Calu3 (cell line): ENCODE results near the gene FAM193A. TPM values are rescaled to one million over a fixed set of nuclear protein-coding genes. Genes with fewer than 3 reads are reported as not detected.

Experiments used
- BruUV-seq: library from RNA; stranded (reverse); fragments of 400-500 nt; replicated peaks from 2 replicates; lab custom pipeline; 2021; lab: Mats Ljungman, UMichigan
- CTCF ChIA-PET: fragments of 300-600 bp; sonication (Branson Sonifier 250); formaldehyde crosslinking; loops from one replicate; lab custom pipeline; 2022; ENCODE audit warnings: antibody characterized with exemption; lab: Charles Lee
- DNase-seq: peaks from one replicate; pipeline ENCODE4 v3.0.0; 2022
- H3K27ac Mint-ChIP-seq: one replicate; pipeline ENCODE4 v1.8.0; 2022; ENCODE audit warnings: mixed read lengths; ENCODE audit not compliant: unreplicated experiment
- H3K27me3 Mint-ChIP-seq: one replicate; pipeline ENCODE4 v1.8.0; 2022; ENCODE audit warnings: mixed read lengths; ENCODE audit not compliant: unreplicated experiment
- H3K36me3 Mint-ChIP-seq: one replicate; pipeline ENCODE4 v1.8.0; 2022; ENCODE audit warnings: mild to moderate bottlenecking, moderate library complexity, mixed read lengths; ENCODE audit not compliant: insufficient read depth, unreplicated experiment
- H3K4me1 Mint-ChIP-seq: one replicate; pipeline ENCODE4 v1.8.0; 2022; ENCODE audit warnings: mild to moderate bottlenecking, low read depth, mixed read lengths; ENCODE audit not compliant: unreplicated experiment
- H3K4me3 Mint-ChIP-seq: one replicate; pipeline ENCODE4 v1.8.0; 2022; ENCODE audit warnings: mild to moderate bottlenecking, low read depth, moderate library complexity, mixed read lengths; ENCODE audit not compliant: unreplicated experiment
- H3K9me3 Mint-ChIP-seq: one replicate; pipeline ENCODE4 v1.8.0; 2022; ENCODE audit warnings: low read depth, mixed read lengths; ENCODE audit not compliant: unreplicated experiment
- intact Hi-C: fragments of 100-400 bp; cut with micrococcal nuclease; formaldehyde crosslinking; loops from one replicate; pipeline ENCODE4 v1.10.0; 2022; ENCODE audit not compliant: unreplicated experiment
- total RNA-seq: library from RNA; stranded (reverse); gene quantifications from 2 replicates; pipeline ENCODE4 v1.2.3, GENCODE V29; 2022
- TF ChIP-seq, protein P1 (sequence below): fragments of 200-600 bp; IDR thresholded peaks from one replicate; pipeline ENCODE4 v1.8.0; 2022; ENCODE audit warnings: antibody characterized with exemption; ENCODE audit not compliant: unreplicated experiment

The FAM193A gene
- total RNA-seq, 1 experiment from 2014 or later = 20.0 TPM

GRCh38 chr4:2731907-2732317 lies 195.5 kb downstream of the FAM193A start:
- Mint-ChIP-seq H3K4me3 (no peak overlapping the region), H3K27ac (no peak overlapping the region), H3K4me1 (no peaks in the 10 kb centered on the region), H3K36me3 (peaks cover 32% of the 10 kb centered on the region), H3K27me3 (no peaks in the 10 kb centered on the region), H3K9me3 (no peaks in the 10 kb centered on the region)
- no peak for DNase-seq
- no TSS peak for BruUV-seq
- intact Hi-C loops = no loop called here
- TF ChIP-seq, protein P1, sequence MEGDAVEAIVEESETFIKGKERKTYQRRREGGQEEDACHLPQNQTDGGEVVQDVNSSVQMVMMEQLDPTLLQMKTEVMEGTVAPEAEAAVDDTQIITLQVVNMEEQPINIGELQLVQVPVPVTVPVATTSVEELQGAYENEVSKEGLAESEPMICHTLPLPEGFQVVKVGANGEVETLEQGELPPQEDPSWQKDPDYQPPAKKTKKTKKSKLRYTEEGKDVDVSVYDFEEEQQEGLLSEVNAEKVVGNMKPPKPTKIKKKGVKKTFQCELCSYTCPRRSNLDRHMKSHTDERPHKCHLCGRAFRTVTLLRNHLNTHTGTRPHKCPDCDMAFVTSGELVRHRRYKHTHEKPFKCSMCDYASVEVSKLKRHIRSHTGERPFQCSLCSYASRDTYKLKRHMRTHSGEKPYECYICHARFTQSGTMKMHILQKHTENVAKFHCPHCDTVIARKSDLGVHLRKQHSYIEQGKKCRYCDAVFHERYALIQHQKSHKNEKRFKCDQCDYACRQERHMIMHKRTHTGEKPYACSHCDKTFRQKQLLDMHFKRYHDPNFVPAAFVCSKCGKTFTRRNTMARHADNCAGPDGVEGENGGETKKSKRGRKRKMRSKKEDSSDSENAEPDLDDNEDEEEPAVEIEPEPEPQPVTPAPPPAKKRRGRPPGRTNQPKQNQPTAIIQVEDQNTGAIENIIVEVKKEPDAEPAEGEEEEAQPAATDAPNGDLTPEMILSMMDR = no peak
- CTCF ChIA-PET = no interaction called here

GRCh38 chr4:2732526-2732925 lies 196.1 kb downstream of the FAM193A start:
- no peak for DNase-seq
- no peaks in the 10 kb centered on the region for H3K9me3 Mint-ChIP-seq
- no peak overlapping the region for H3K27ac Mint-ChIP-seq
- CTCF ChIA-PET = no interaction called here
- BruUV-seq = no TSS peak
- intact Hi-C loops = no loop called here
- H3K4me1 Mint-ChIP-seq = no peaks in the 10 kb centered on the region
- TF ChIP-seq, protein P1 = no peak
- H3K36me3 Mint-ChIP-seq = peaks cover 32% of the 10 kb centered on the region
- H3K27me3 Mint-ChIP-seq = no peaks in the 10 kb centered on the region
- no peak overlapping the region for H3K4me3 Mint-ChIP-seq

- TF ChIP-seq, protein P1 = no peak
- CTCF ChIA-PET = no interaction called here
- intact Hi-C loops = no loop called here
- Mint-ChIP-seq H3K4me1 (no peaks in the 10 kb centered on the region), H3K36me3 (peaks cover 32% of the 10 kb centered on the region), H3K9me3 (peaks cover under 1% of the 10 kb centered on the region), H3K27me3 (no peaks in the 10 kb centered on the region), H3K27ac (no peak overlapping the region), H3K4me3 (no peak overlapping the region)
- BruUV-seq = no TSS peak
- DNase-seq = no peak
Observed at GRCh38 chr4:2733001-2733843, 196.8 kb downstream of the FAM193A start.

DNA sequence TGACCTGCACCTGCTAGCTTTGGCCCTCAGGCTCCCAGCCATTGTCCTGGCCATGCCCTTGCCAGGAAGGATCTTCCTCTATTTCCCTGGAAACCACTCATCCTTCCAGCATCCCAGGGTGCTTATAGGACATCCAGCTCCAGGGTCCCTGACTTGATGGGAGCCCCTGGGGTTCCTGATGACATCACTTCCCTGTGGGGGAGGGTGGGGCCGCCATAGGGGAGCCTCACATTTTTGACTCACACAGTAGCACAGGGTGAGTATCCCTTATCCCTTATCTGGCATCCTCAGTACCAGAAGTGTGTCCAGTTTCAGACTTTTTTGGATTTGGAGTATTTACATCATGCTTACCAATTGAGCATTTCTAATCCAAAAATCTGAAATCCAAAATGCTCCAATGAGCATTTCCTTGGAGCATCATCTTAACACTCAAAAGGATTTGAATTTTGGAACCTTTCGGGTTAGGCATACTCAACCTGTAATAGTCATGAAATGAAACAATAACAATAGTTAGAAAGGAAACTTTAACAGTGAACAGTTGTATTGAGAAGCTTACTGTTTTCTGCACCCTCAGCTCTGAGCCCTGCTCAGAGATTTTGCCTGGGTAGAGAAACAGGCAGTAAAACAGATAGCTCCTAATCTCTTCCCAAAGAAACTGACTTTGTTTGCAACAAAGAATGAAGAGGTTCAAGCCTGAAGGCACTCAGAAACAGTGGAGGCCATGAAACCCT lies 197.6 kb downstream of the FAM193A start:
- peaks cover 3% of the 10 kb centered on the region for H3K9me3 Mint-ChIP-seq
- no TSS peak for BruUV-seq
- no peaks in the 10 kb centered on the region for H3K27me3 Mint-ChIP-seq
- no peak for DNase-seq
- CTCF ChIA-PET = no interaction called here
- intact Hi-C loops = no loop called here
- no peaks in the 10 kb centered on the region for H3K4me1 Mint-ChIP-seq
- no peak overlapping the region for H3K27ac Mint-ChIP-seq
- H3K4me3 Mint-ChIP-seq = no peak overlapping the region
- H3K36me3 Mint-ChIP-seq = peaks cover 31% of the 10 kb centered on the region
- TF ChIP-seq, protein P1 = no peak
